Hair follicular keratinocyte (primary cell): Measurements from ENCODE around the gene KMT5C. TPM values are rescaled to one million over a fixed set of nuclear protein-coding genes. Genes with fewer than 3 reads are reported as not detected.

Experiments
- total RNA-seq: library from RNA; depleted of rRNA; stranded (reverse); fragments of >200 nt; gene quantifications from 2 replicates; pipeline ENCODE4 v1.2.3, GENCODE V29; 2015

Gene KMT5C
- total RNA-seq, result 6.9 and 11.9 TPM in 2 replicates

DNA sequence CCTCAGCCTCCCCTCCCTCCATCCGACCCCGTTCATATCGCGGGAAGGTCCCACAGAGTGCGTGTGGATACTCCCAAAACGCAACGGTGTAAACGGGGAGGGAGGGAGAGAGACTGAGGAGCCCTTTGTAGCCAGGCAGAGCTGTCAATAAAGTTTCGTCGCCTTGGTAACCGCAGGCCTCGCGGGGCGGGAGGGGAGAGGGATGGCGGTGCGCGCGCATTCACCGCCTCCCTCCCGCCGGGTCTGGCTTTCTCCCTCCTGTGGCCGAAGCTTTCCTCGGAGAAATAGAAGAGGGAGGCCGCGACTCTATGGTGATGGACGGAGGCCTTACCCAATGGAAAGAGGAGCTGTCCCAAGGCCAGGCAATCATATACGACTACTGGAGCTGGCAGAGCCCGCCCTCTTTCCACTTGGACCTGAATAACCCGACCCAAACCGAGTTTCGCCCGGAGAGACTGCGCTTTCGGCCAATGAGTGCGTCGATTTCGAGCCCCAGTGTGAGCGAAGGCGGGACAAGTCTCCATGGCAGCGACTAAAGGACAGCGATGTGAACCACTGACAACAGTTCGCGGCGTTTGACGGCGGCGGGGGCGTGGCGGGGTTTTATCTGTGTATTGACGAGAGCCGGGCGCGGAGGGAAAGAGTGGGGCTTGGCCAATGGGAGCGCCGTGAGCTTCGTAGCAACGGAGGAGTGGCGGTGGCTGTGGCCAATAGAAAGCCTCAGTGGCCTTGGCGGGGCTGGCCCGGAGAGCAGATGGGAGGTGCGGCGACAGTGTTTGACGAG, at the start of gene KMT5C:
KMT5C (plus strand) TSS at position 772 of the 784 bp plus-strand sequence. CDS start 2,061 bp downstream, outside the sequence.

GRCh38 chr19:55325172-55325571, 14.5 kb upstream of the KMT5C start, which contains the start of gene TMEM150B:
TMEM150B (minus strand) TSS chr19:55325341; CDS start chr19:55321036, 4,305 bp downstream.

DNA sequence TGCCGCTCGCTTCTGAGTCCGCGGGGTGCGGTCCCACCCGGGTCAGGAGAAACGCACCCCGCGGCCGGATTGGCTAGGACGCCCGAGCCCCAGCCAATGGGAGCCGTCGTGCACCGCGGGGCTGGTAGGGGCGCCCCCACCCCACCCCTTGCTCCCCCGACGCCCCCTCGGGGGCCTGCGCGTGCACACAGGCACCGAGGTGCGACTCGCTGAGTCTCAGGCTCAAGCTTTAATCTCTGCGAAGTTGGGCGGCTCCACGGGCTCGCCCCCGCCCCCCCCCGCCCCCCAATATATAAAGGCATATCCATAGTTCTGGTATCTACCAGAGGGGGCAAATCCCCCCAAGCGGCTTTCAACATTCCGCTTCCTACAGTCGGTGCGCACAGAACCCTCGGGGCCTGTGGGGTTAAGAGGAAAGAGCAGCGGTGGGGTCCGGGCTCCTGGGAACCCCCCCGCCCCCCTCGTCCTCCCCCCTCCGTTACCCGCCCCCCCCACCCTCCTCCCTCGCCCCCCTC, 15.1 kb downstream of the KMT5C start, which contains the start of gene COX6B2:
COX6B2 (minus strand) TSS at position 22 of the 515 bp plus-strand sequence. CDS start 198 bp downstream, outside the sequence.

DNA sequence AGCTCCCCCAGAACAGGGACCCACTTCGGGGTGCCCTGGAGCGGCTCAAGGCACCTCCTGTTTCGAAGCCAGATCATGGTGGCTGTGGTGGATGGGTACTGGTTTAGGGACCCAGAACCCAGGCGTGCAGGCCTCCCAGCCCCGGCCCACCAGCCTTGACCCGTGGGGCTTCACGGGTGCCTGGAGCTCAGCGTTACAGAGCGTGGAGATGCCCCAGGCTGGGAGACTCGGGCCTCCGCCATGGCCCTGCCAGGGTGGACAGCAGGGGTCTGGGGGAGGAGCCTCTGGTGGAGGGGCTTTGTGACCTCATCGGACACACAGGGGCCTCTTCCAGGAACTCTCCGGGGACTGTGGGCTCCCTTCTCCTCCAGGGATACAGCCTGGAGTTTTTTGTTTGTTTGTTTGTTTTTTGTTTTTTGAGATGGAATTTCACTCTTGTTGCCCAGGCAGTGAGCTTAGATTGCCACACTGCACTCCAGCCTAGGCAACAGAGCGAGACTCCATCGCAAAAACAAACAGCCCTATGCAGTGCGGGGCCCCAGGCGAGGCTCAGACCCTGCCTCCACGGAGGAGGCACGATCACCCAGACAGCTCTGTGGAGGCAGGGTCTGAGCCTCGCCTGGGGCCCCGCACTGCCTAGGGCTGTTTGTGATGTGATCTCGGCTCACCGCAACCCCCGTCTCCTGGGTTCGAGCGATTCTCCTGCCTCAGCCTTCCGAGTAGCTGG, 23.5 kb downstream of the KMT5C start, which contains the start of gene GARIN5B:
GARIN5B (minus strand) TSS at position 271 of the 727 bp plus-strand sequence; CDS start at position 77, 194 bp downstream.

GRCh38 chr19:55370305-55370988, 30.8 kb downstream of the KMT5C start, which contains the start of gene IL11:
IL11 (minus strand) TSS chr19:55370463; CDS start chr19:55370310, 153 bp downstream.

DNA sequence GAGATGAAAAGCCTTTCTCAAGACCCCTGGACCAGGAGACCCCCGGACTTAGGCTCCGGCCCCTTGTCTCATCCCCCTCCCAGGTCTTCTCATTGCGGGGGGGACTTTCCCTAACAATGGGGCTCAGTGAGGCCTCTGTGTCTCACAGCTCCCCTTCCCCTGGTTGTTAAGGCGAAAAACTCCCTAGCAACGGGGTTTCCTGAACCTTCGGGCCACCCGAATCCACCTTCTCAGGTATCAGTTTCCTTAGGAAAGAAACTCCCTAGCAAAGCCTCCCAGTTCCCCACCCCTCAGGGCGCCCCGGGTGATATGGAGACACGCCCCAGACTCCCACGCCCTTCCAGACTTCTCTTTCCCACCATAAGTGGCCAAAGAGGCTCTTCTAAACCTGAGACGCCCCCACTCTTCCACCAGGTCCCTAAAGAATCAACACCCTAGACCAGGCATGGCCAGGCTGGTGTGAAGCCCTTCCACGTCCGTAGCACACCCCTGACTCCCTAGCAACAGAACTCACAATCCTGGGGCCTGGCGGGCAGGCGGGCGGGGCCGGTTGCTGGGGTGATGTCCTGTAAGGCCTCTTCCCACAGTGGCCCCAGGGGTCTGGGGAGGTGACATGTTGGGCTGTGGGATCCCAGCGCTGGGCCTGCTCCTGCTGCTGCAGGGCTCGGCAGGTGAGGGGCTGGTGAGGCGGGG, 36.7 kb downstream of the KMT5C start, which contains the start of gene TMEM190:
TMEM190 (plus strand) TSS at position 586 of the 693 bp plus-strand sequence; CDS start at position 614, 28 bp downstream.

GRCh38 chr19:55384131-55384919, 44.6 kb downstream of the KMT5C start, which contains the start of gene TMEM238:
TMEM238 (minus strand) TSS chr19:55384292; CDS start chr19:55384259, 33 bp downstream.

DNA sequence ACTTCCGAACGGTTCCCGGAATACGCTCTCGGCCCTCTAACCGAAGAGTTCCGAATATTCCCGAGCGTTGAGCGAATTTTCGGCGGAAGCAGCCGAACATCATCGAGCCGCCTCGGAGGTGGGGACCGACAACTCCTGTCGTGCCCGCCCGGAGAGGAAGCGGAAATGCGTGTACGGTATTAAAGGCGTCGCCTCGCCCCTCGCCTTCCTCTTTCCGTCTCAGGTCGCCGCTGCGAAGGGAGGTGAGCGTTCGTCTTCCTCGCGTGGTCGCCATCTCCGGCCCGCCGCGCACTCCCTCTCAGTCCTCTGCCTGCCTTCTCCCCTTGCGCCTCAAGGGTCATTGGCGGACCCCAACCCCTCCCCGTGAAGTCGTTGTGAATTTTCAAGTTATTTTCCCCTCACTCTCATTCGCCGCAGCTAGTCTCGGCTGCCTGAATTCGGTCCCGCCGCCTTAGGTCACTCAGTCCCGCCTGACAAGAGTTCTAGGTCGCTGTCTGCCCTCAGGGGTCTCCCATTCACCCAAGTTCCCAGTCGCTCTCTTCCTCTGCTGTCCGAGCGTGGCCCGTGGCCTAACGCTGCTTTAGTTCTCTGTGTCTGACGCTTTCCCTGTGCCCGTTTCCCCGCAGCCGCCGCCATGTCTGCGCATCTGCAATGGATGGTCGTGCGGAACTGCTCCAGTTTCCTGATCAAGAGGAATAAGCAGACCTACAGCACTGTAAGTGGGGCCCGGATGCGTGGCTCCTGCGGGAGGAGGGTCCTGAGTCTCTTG, 46.2 kb downstream of the KMT5C start, which contains the start of gene RPL28:
RPL28 (plus strand) TSS at position 209 of the 769 bp plus-strand sequence; CDS start at position 635, 426 bp downstream.

Other genes with a start within 250 kb of the KMT5C start
- gene PPP1R12C, start 222.2 kb upstream of the KMT5C start, total RNA-seq, result 26.6 and 38.4 TPM in 2 replicates
- 44.4 and 145 TPM in 2 replicates for gene TNNT1, start 190.7 kb upstream of the KMT5C start, total RNA-seq
- gene TNNI3, start 182.1 kb upstream of the KMT5C start, total RNA-seq, result 2.6 and 4.0 TPM in 2 replicates
- gene DNAAF3, start 173.3 kb upstream of the KMT5C start, total RNA-seq, result 0.23 and 1.3 TPM in 2 replicates
- gene SYT5, start 159.6 kb upstream of the KMT5C start, total RNA-seq, result 0.04 and 2.2 TPM in 2 replicates
- gene PTPRH, start 130.4 kb upstream of the KMT5C start, total RNA-seq, result 0.08 and 0.57 TPM in 2 replicates
- 0.95 and 1.6 TPM in 2 replicates for gene TMEM86B, start 111.1 kb upstream of the KMT5C start, total RNA-seq
- 33.8 and 38.8 TPM in 2 replicates for gene PPP6R1, start 80.9 kb upstream of the KMT5C start, total RNA-seq
- gene HSPBP1, start 59.8 kb upstream of the KMT5C start, total RNA-seq, result 41.6 and 79.3 TPM in 2 replicates
- gene BRSK1, start 55.9 kb upstream of the KMT5C start, total RNA-seq, result 1.7 and 2.3 TPM in 2 replicates
- not detected in 2 replicates for gene TMEM150B, start 14.5 kb upstream of the KMT5C start, total RNA-seq
- gene COX6B2, start 14.8 kb downstream of the KMT5C start, total RNA-seq, result 0.42 and 0.55 TPM in 2 replicates
- not detected in 2 replicates for gene GARIN5B, start 23.4 kb downstream of the KMT5C start, total RNA-seq
- 2.9 and 7.0 TPM in 2 replicates for gene IL11, start 30.6 kb downstream of the KMT5C start, total RNA-seq
- gene TMEM190, start 37.0 kb downstream of the KMT5C start, total RNA-seq, result not detected in 2 replicates
- 11.9 and 16.4 TPM in 2 replicates for gene TMEM238, start 44.4 kb downstream of the KMT5C start, total RNA-seq
- gene RPL28, start 46.1 kb downstream of the KMT5C start, total RNA-seq, result 297 and 300 TPM in 2 replicates
- 107 and 271 TPM in 2 replicates for gene UBE2S, start 67.9 kb downstream of the KMT5C start, total RNA-seq
- gene SHISA7, start 103.4 kb downstream of the KMT5C start, total RNA-seq, result not detected in 2 replicates
- gene ISOC2, start 121.8 kb downstream of the KMT5C start, total RNA-seq, result 132 and 147 TPM in 2 replicates
- gene C19orf85, start 124.9 kb downstream of the KMT5C start, total RNA-seq, result not detected in 2 replicates
- 8.6 and 15.3 TPM in 2 replicates for gene ZNF628, start 136.7 kb downstream of the KMT5C start, total RNA-seq
- 12.7 and 16.3 TPM in 2 replicates for gene NAT14, start 145.3 kb downstream of the KMT5C start, total RNA-seq
- gene SSC5D, start 148.6 kb downstream of the KMT5C start, total RNA-seq, result 0.31 TPM in 1 of 2 replicates, not detected in the other
- not detected in 2 replicates for gene SBK2, start 197.3 kb downstream of the KMT5C start, total RNA-seq
- not detected in 2 replicates for gene SBK3, start 205.7 kb downstream of the KMT5C start, total RNA-seq
- 4.7 and 6.6 TPM in 2 replicates for gene ZNF579, start 241.0 kb downstream of the KMT5C start, total RNA-seq